ENCODE measurements around the gene FRAS1. TPM values are rescaled to one million over a fixed set of nuclear protein-coding genes. Genes with fewer than 3 reads are reported as not detected.

FRAS1 gene
- total RNA-seq, 1 experiment from 2014 or later = 82.0 TPM

- TF ChIP-seq, protein P1, sequence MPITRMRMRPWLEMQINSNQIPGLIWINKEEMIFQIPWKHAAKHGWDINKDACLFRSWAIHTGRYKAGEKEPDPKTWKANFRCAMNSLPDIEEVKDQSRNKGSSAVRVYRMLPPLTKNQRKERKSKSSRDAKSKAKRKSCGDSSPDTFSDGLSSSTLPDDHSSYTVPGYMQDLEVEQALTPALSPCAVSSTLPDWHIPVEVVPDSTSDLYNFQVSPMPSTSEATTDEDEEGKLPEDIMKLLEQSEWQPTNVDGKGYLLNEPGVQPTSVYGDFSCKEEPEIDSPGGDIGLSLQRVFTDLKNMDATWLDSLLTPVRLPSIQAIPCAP (CRISPR knock-in tag; IDR thresholded peaks at IDR 0.05) = no peak
Observed at GRCh38 chr4:78342125-78342524, 285.0 kb downstream of the FRAS1 start (continued).

- POLR2A ChIA-PET = no interaction called here
- Mint-ChIP-seq H3K27me3 (ENCODE audit: low read depth) (no peaks in the 10 kb centered on the region), H3K9me3 (no peaks in the 10 kb centered on the region), H3K4me3 (no peak overlapping the region), H3K4me1 (peaks cover 28% of the 10 kb centered on the region), H3K36me3 (peaks cover 32% of the 10 kb centered on the region), H3K27ac (no peak overlapping the region)
- DNase-seq (ENCODE audit: low spot score) (no peak), ATAC-seq (no peak)
- CTCF ChIA-PET = no interaction called here
- TF ChIP-seq E2F1 (CRISPR knock-in tag; IDR thresholded peaks at IDR 0.05) = no peak
- no peak for TF ChIP-seq CTCF (IDR thresholded peaks at IDR 0.05)
- TF ChIP-seq GABPB1 (CRISPR knock-in tag; IDR thresholded peaks at IDR 0.05) = no peak
- no peak for TF ChIP-seq ZNF138 (CRISPR knock-in tag; conservative IDR thresholded peaks at IDR 0.05)
- TF ChIP-seq, protein P2, sequence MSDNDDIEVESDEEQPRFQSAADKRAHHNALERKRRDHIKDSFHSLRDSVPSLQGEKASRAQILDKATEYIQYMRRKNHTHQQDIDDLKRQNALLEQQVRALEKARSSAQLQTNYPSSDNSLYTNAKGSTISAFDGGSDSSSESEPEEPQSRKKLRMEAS (CRISPR knock-in tag; IDR thresholded peaks at IDR 0.05) = no peak
Observed at GRCh38 chr4:78343682-78344081, 286.6 kb downstream of the FRAS1 start.

- Mint-ChIP-seq H3K4me1 (peaks cover 28% of the 10 kb centered on the region), H3K27ac (no peak overlapping the region), H3K4me3 (no peak overlapping the region), H3K36me3 (peaks cover 19% of the 10 kb centered on the region), H3K27me3 (ENCODE audit: low read depth) (no peaks in the 10 kb centered on the region), H3K9me3 (no peaks in the 10 kb centered on the region)
- ATAC-seq (no peak), DNase-seq (ENCODE audit: low spot score) (no peak)
- CTCF ChIA-PET = no interaction called here
- POLR2A ChIA-PET = interaction anchor here (1.1 kb wide), 1 partner anchor 9 kb away, joined by 3 read pairs; no protein-coding TSS in a partner anchor
- TF ChIP-seq AFF4 (CRISPR knock-in tag; IDR thresholded peaks at IDR 0.05; ENCODE audit: borderline replicate concordance) = no peak
- no peak for TF ChIP-seq NR2C2 (CRISPR knock-in tag; IDR thresholded peaks at IDR 0.05)
- TF ChIP-seq ETV6 (CRISPR knock-in tag; IDR thresholded peaks at IDR 0.05) = no peak
- no peak for TF ChIP-seq ELF4 (CRISPR knock-in tag; IDR thresholded peaks at IDR 0.05; ENCODE audit: low read depth)
- TF ChIP-seq SMAD3 (CRISPR knock-in tag; IDR thresholded peaks at IDR 0.05; ENCODE audit: borderline replicate concordance) = no peak
- TF ChIP-seq FOXK1 (CRISPR knock-in tag; IDR thresholded peaks at IDR 0.05) = no peak
- TF ChIP-seq, protein P3, sequence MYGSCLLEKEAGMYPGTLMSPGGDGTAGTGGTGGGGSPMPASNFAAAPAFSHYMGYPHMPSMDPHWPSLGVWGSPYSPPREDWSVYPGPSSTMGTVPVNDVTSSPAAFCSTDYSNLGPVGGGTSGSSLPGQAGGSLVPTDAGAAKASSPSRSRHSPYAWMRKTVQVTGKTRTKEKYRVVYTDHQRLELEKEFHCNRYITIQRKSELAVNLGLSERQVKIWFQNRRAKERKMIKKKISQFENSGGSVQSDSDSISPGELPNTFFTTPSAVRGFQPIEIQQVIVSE (CRISPR knock-in tag; IDR thresholded peaks at IDR 0.05; ENCODE audit: borderline replicate concordance) = no peak
- TF ChIP-seq ZSCAN18 (CRISPR knock-in tag; IDR thresholded peaks at IDR 0.05) = no peak
- no peak for TF ChIP-seq FOXP1 (CRISPR knock-in tag; IDR thresholded peaks at IDR 0.05; ENCODE audit: borderline replicate concordance)
- TF ChIP-seq, protein P4, sequence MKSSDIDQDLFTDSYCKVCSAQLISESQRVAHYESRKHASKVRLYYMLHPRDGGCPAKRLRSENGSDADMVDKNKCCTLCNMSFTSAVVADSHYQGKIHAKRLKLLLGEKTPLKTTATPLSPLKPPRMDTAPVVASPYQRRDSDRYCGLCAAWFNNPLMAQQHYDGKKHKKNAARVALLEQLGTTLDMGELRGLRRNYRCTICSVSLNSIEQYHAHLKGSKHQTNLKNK (CRISPR knock-in tag; IDR thresholded peaks at IDR 0.05) = no peak
- TF ChIP-seq TCF7 (CRISPR knock-in tag; IDR thresholded peaks at IDR 0.05; ENCODE audit: low read depth) = no peak
- no peak for TF ChIP-seq MXD4 (CRISPR knock-in tag; IDR thresholded peaks at IDR 0.05; ENCODE audit: borderline replicate concordance)
- TF ChIP-seq SP1 (CRISPR knock-in tag; conservative IDR thresholded peaks at IDR 0.05) = no peak
- no peak for TF ChIP-seq ZBTB21 (CRISPR knock-in tag; IDR thresholded peaks at IDR 0.05; ENCODE audit: borderline replicate concordance)
- no peak for TF ChIP-seq NFATC4 (CRISPR knock-in tag; IDR thresholded peaks at IDR 0.05)
- no peak for TF ChIP-seq HMGA2 (CRISPR knock-in tag; IDR thresholded peaks at IDR 0.05)
- TF ChIP-seq ZNF317 (CRISPR knock-in tag; IDR thresholded peaks at IDR 0.05; ENCODE audit: borderline replicate concordance, low read depth) = no peak
Observed at GRCh38 chr4:78345237-78345636, 288.1 kb downstream of the FRAS1 start.

All from WTC11 (cell line).